Heart left ventricle (tissue), 16 donors: ENCODE measurements around the gene CCDC88B. TPM values are rescaled to one million over a fixed set of nuclear protein-coding genes. Genes with fewer than 3 reads are reported as not detected.
"Not testable (repeated sequence)": the region's sequence is repeated elsewhere in the genome, so short reads cannot be mapped to it uniquely, and the experiment has no call there.

ENCODE experiments used
- ATAC-seq, 4 donors: fragments of 200-7000 bp; cut with Tn5 transposase; one replicate each; pipeline ENCODE4 v1.9.1; 2020 to 2022; ENCODE audit warnings: moderate library complexity in 4 of 4, mild to moderate bottlenecking in 3 of 4, moderate number of reproducible peaks in 1 of 4
- DNase-seq, 5 donors: peaks; one replicate each; pipeline ENCODE4 v3.0.0-alpha.2; 2020
- H3K27ac ChIP-seq, 12 donors: fragments of 200-600 bp; sonication (generic) in 4 of 12; one replicate each; pipeline versions ENCODE4 v1.5.0 to v1.8.0; 2016 to 2022; ENCODE audit warnings: mild to moderate bottlenecking in 2 of 12
- H3K27me3 ChIP-seq, 9 donors: fragments of 200-600 bp; sonication (generic) in 2 of 9; one replicate each; pipeline versions ENCODE4 v1.5.1 to v1.8.0; 2016 to 2022; ENCODE audit warnings: mild to moderate bottlenecking in 3 of 9
- H3K36me3 ChIP-seq, 9 donors: fragments of 200-600 bp; sonication (generic) in 2 of 9; one replicate each; pipeline versions ENCODE4 v1.5.0 to v1.8.0; 2018 to 2022; ENCODE audit warnings: mild to moderate bottlenecking in 2 of 9
- H3K4me1 ChIP-seq, 12 donors: fragments of 200-600 bp; sonication (generic) in 4 of 12; one replicate each; pipeline versions ENCODE4 v1.5.0 to v1.8.0; 2016 to 2022; ENCODE audit warnings: mild to moderate bottlenecking in 3 of 12
- H3K4me3 ChIP-seq, 12 donors: fragments of 200-600 bp; sonication (generic) in 4 of 12; one replicate each; pipeline versions ENCODE4 v1.5.0 to v1.8.0; 2017 to 2022; ENCODE audit warnings: mild to moderate bottlenecking in 9 of 12, moderate library complexity in 4 of 12
- H3K9me3 ChIP-seq, 12 donors: fragments of 200-600 bp; sonication (generic) in 4 of 12; one replicate each; pipeline versions ENCODE4 v1.5.0 to v1.8.0; 2016 to 2022; ENCODE audit warnings: mild to moderate bottlenecking in 1 of 12
- CTCF ChIP-seq, 12 donors: fragments of 200-600 bp; sonication (generic) in 4 of 12; IDR thresholded peaks; one replicate each; pipeline versions ENCODE4 v1.5.0 to v1.8.0; 2018 to 2022; ENCODE audit warnings: antibody characterized with exemption in 12 of 12, mild to moderate bottlenecking in 5 of 12
- POLR2A ChIP-seq, 2 donors: fragments of 450-650 bp; IDR thresholded peaks; one replicate each; pipeline ENCODE4 v1.6.1; 2017; ENCODE audit warnings: antibody characterized with exemption in 2 of 2, mild to moderate bottlenecking in 2 of 2, moderate library complexity in 2 of 2
- WGBS, 4 donors: extraction: QIAGEN DNeasy Blood & Tissue Kit in 2 of 4; methylation state at CpG; one replicate each; pipeline versions ENCODE4 v1.1.5 to v1.1.7; 2013 to 2018; 5-methylcytosine and 5-hydroxymethylcytosine counted together
- intact Hi-C, 10 donors: fragments of 100-400 bp; cut with DNase I; formaldehyde crosslinking; loops; one replicate each; pipeline versions ENCODE4 v1.11.1 to v1.14.2; 2022
- polyA plus RNA-seq, 2 donors: library from polyadenylated mRNA; stranded (reverse); fragments of 200-250 nt; gene quantifications; one replicate each; pipeline ENCODE4 v1.2.3, GENCODE V29; 2013
- total RNA-seq, 9 donors: library from RNA; depleted of rRNA in 2 of 9; stranded (reverse); fragments of >200 nt in 2 of 9; fragmentation: NEBNext Ultra II Directional in 3 of 9; extraction: Animal tissue kit (Norgen Biotek cat#: 25700) in 3 of 9; gene quantifications; one replicate each; pipeline versions ENCODE4 v1.1.0 to v1.2.4, GENCODE V29; 2016 to 2023
- donor health status: ischemic (EF 13 %, LVEDD 7.1; RV severe dilation, severe dysfunction).
- donor health status: healthy with polysubstance abuse.
- donor health status: DM: no; HTN: yes; CAD: no.
- donor health status: DM: no; HTN: no; CAD: no.
- donor health status: ischemic (EF 25% LVEDD 6.9; RV normal size, moderate dysfunction).
- donor health status: ischemic (EF 25% LVEDD 5.7; RV mildly dilated, moderate dysfunction).
- donor health status: healthy.
- donor health status: DM: yes; HTN: yes; CAD: no.
- donor health status: ischemic (EF 35%, LVEDD 5.7; RV mildly dilated, moderate dysfunction).
- donor health status: nonischemic (EF 11% LVEDD 7.7; RV severe dilation, severe dysfunction).
- donor health status: DM: yes; HTN: yes; CAD: no.
- donor health status: PGD.
- donor health status: ischemic (EF 29% LVEDD 5.4; RV normal size, mild dysfunction).
- donor health status: nonischemic (EF 23%, LVEDD 6.1; RV moderate dilation, normal function).

The CCDC88B gene
- total and polyA plus RNA-seq, 11 donors, result 4.1 to 24.0 (median 8.1) TPM

GRCh38 chr11:64321026-64321425 is 19.0 kb upstream of the CCDC88B start:
- no peak for ATAC-seq
- intact Hi-C loops, result no loop called here
- Histone ChIP-seq H3K4me1 (peaks cover 0 to 25% (median 17%) of the 10 kb centered on the region in 12 donors), H3K27ac (no peak overlapping the region), H3K36me3 (peaks cover 0 to 27% (median 14%) of the 10 kb centered on the region in 9 donors), H3K27me3 (no peaks in the 10 kb centered on the region), H3K4me3 (no peak overlapping the region), H3K9me3 (no peaks in the 10 kb centered on the region)
- no peak for TF ChIP-seq POLR2A (IDR thresholded peaks at IDR 0.05)
- no peak for TF ChIP-seq CTCF (IDR thresholded peaks at IDR 0.05)
- WGBS, 4 donors, result 82 to 89% (median 87%) methylated on average over 5 of the region's 5 CpGs
- DNase-seq, result no peak

GRCh38 chr11:64321533-64321932 is 18.5 kb upstream of the CCDC88B start:
- Histone ChIP-seq H3K27me3 (no peaks in the 10 kb centered on the region), H3K36me3 (peaks cover 0 to 24% (median 10%) of the 10 kb centered on the region in 9 donors), H3K9me3 (no peaks in the 10 kb centered on the region), H3K4me1 (peaks cover 0 to 20% (median 14%) of the 10 kb centered on the region in 12 donors), H3K27ac (no peak overlapping the region), H3K4me3 (no peak overlapping the region)
- intact Hi-C loops, result no loop called here
- DNase-seq (no peak), ATAC-seq (no peak)
- no peak for TF ChIP-seq CTCF (IDR thresholded peaks at IDR 0.05)
- no peak for TF ChIP-seq POLR2A (IDR thresholded peaks at IDR 0.05)
- 92 to 97% (median 94%) methylated on average over 5 of the region's 5 CpGs for WGBS, 4 donors

- Histone ChIP-seq H3K36me3 (peaks cover 0 to 24% (median 10%) of the 10 kb centered on the region in 9 donors), H3K27ac (no peak overlapping the region), H3K27me3 (no peaks in the 10 kb centered on the region), H3K4me1 (peaks cover 0 to 14% (median 8%) of the 10 kb centered on the region in 12 donors), H3K4me3 (no peak overlapping the region), H3K9me3 (peaks cover 0 to 5% (median 0%) of the 10 kb centered on the region in 12 donors)
- intact Hi-C loops, result no loop called here
- 82 to 98% (median 86%) methylated on average over 4 to 7 of the region's 7 CpGs for WGBS, 4 donors
- DNase-seq (no peak), ATAC-seq (no peak)
- TF ChIP-seq CTCF (IDR thresholded peaks at IDR 0.05), result no peak
- no peak for TF ChIP-seq POLR2A (IDR thresholded peaks at IDR 0.05)
Measured at GRCh38 chr11:64322925-64323260, 17.1 kb upstream of the CCDC88B start.

GRCh38 chr11:64323373-64323772 is 16.6 kb upstream of the CCDC88B start:
- Histone ChIP-seq H3K9me3 (peaks cover 0 to 5% (median 0%) of the 10 kb centered on the region in 12 donors), H3K27me3 (no peaks in the 10 kb centered on the region), H3K27ac (no peak overlapping the region), H3K4me3 (no peak overlapping the region), H3K36me3 (peaks cover 0 to 24% (median 10%) of the 10 kb centered on the region in 9 donors), H3K4me1 (peaks cover 0 to 13% (median 8%) of the 10 kb centered on the region in 12 donors)
- ATAC-seq (no peak), DNase-seq (no peak)
- intact Hi-C loops, result no loop called here
- no peak for TF ChIP-seq POLR2A (IDR thresholded peaks at IDR 0.05)
- no peak for TF ChIP-seq CTCF (IDR thresholded peaks at IDR 0.05)
- 66 to 76% (median 66%) methylated on average over 4 to 5 of the region's 5 CpGs for WGBS, 4 donors

- H3K4me1 ChIP-seq, H3K9me3 ChIP-seq, DNase-seq, H3K27me3 ChIP-seq, ATAC-seq, H3K4me3 ChIP-seq, H3K27ac ChIP-seq, intact Hi-C loops: not testable (repeated sequence)
- WGBS, 4 donors, result 79 to 86% (median 84%) methylated on average over 3 to 4 of the region's 4 CpGs
- H3K36me3 ChIP-seq, result peaks cover 0 to 24% (median 10%) of the 10 kb centered on the region in 9 donors
Measured at GRCh38 chr11:64323984-64324383, 16.0 kb upstream of the CCDC88B start.
